ENCODE results near the gene RELB. TPM values are rescaled to one million over a fixed set of nuclear protein-coding genes. Genes with fewer than 3 reads are reported as not detected.

The RELB gene
- total and polyA plus RNA-seq, 2 donors (not counting 3 experiments of a cell fraction or from before 2014, with no cell fraction given), result 13.2 to 14.4 TPM

DNA sequence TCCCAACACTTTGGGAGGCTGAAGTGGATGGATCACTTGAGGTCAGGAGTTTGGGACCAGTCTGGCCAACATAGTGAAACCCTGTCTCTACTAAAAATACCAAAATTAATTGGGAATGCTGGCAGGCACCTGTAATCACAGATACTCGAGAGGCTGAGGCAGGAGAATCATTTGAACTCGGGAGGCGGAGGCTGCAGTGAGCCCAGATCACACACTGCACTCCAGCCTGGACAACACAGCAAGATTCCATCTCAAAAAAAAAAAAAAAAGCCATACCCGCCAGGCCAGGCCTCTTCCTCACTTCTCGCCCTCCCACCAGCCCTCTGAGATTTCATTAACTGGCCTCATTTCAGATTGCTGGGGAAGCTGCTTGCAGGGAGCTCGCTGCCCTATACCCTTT is 7.7 kb upstream of the RELB start:
- H3K4me2 ChIP-seq (ENCODE audit: insufficient read depth, low read length), result no peak overlapping the region
- no peaks in the 10 kb centered on the region for H3K79me2 ChIP-seq (ENCODE audit: control insufficient read depth, insufficient read depth, low read length)
- no peaks in the 10 kb centered on the region for H3K9me1 ChIP-seq (replicated peaks; ENCODE audit: control insufficient read depth, extremely low read depth, insufficient read depth, low read length)
- no peak overlapping the region for H3K9ac ChIP-seq (replicated peaks; ENCODE audit: extremely low read depth, insufficient read depth, low read length)
- H3K4me1 ChIP-seq (ENCODE audit: control insufficient read depth, extremely low read depth, insufficient read depth, low read length), result no peaks in the 10 kb centered on the region
- no peaks in the 10 kb centered on the region for H4K20me1 ChIP-seq (replicated peaks; ENCODE audit: control insufficient read depth, extremely low read depth, insufficient read depth, low read length)
- CTCF ChIA-PET, result no interaction called here
- FAIRE-seq, result no peak
- no TSS peak for BruUV-seq (replicated peaks)
- H2AFZ ChIP-seq (ENCODE audit: low read depth, low read length), result no peak overlapping the region
- H3K9me3 ChIP-seq (replicated peaks; ENCODE audit: control insufficient read depth, insufficient read depth, low read length), result no peaks in the 10 kb centered on the region
- intact Hi-C loops (cut with micrococcal nuclease) (no loop called here), dilution Hi-C loops (cut with MboI; ENCODE audit: extremely low pct_ligation_motif_present, low sequenced_read_pairs) (no loop called here)
- TF ChIP-seq POLR2A (IDR thresholded peaks at IDR 0.05; ENCODE audit: low read depth, low read length) (no peak), JUN (IDR thresholded peaks at IDR 0.05; ENCODE audit: borderline replicate concordance, insufficient read depth, insufficient read length, low read depth) (no peak), EZH2 (IDR thresholded peaks at IDR 0.05; ENCODE audit: borderline replicate concordance, low read depth, low read length, severe bottlenecking) (no peak), FOS (IDR thresholded peaks at IDR 0.05; ENCODE audit: borderline replicate concordance, insufficient read depth, low read length) (no peak), GATA2 (IDR thresholded peaks at IDR 0.05; ENCODE audit: insufficient read depth, insufficient read length, low read depth, low read length) (no peak), MYC (IDR thresholded peaks at IDR 0.05; ENCODE audit: low read depth, low read length) (no peak), POLR2AphosphoS5 (IDR thresholded peaks at IDR 0.05; ENCODE audit: insufficient read depth, low read depth, low read length) (no peak)
- TF ChIP-seq, protein P1, sequence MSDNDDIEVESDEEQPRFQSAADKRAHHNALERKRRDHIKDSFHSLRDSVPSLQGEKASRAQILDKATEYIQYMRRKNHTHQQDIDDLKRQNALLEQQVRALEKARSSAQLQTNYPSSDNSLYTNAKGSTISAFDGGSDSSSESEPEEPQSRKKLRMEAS (IDR thresholded peaks at IDR 0.05; ENCODE audit: insufficient read depth, insufficient read length), result no peak
- TF ChIP-seq, protein P2, sequence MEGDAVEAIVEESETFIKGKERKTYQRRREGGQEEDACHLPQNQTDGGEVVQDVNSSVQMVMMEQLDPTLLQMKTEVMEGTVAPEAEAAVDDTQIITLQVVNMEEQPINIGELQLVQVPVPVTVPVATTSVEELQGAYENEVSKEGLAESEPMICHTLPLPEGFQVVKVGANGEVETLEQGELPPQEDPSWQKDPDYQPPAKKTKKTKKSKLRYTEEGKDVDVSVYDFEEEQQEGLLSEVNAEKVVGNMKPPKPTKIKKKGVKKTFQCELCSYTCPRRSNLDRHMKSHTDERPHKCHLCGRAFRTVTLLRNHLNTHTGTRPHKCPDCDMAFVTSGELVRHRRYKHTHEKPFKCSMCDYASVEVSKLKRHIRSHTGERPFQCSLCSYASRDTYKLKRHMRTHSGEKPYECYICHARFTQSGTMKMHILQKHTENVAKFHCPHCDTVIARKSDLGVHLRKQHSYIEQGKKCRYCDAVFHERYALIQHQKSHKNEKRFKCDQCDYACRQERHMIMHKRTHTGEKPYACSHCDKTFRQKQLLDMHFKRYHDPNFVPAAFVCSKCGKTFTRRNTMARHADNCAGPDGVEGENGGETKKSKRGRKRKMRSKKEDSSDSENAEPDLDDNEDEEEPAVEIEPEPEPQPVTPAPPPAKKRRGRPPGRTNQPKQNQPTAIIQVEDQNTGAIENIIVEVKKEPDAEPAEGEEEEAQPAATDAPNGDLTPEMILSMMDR (IDR thresholded peaks at IDR 0.05; ENCODE audit: extremely low read depth in 1 of 2, insufficient read depth in 1 of 2, low read depth in 1 of 2, low read length in 2 of 2), result no peak
- POLR2A ChIA-PET, result no interaction called here
- no peak overlapping the region for H3K27ac ChIP-seq (ENCODE audit: insufficient read depth, low read depth, low read length)
- no peak for DNase-seq (ENCODE audit: low read depth, low spot score)
- H3K36me3 ChIP-seq (ENCODE audit: control insufficient read depth in 2 of 2, extremely low read depth in 1 of 2, insufficient read depth in 2 of 2, low read length in 2 of 2), result peaks cover 0 to 32% of the 10 kb centered on the region in 2 experiments
- H3K27me3 ChIP-seq (ENCODE audit: control insufficient read depth in 2 of 2, insufficient read depth in 2 of 2, low read length in 2 of 2), result no peaks in the 10 kb centered on the region
- no peak overlapping the region for H3K4me3 ChIP-seq (replicated peaks in 1 of 3; ENCODE audit: insufficient read depth in 1 of 3, low read depth in 1 of 3, low read length in 3 of 3)
